Prostate gland (tissue), 2 donors: Measurements from ENCODE around the gene NPTXR. TPM values are rescaled to one million over a fixed set of nuclear protein-coding genes. Genes with fewer than 3 reads are reported as not detected.

Source experiments
- DNase-seq: peaks from one replicate; pipeline ENCODE4 v3.0.0-alpha.2; 2019; ENCODE audit warnings: low spot score
- H3K27ac ChIP-seq, 2 donors: fragments of 200-600 bp; sonication (generic); 2 replicates each; pipeline ENCODE4 v1.5.1; 2017 to 2019
- H3K27me3 ChIP-seq: fragments of 200-600 bp; sonication (generic); replicated peaks from 2 replicates; pipeline ENCODE4 v1.5.1; 2019; ENCODE audit not compliant: insufficient read depth
- H3K36me3 ChIP-seq, 2 donors: fragments of 200-600 bp; sonication (generic); 1 replicate in 1 of 2; 2 replicates in 1 of 2; pipeline versions ENCODE4 v1.5.1 to v1.8.1; 2017 to 2019
- H3K4me1 ChIP-seq: fragments of 200-600 bp; sonication (generic); replicated peaks from 2 replicates; pipeline ENCODE4 v1.5.1; 2019
- H3K4me3 ChIP-seq, 2 donors: fragments of 200-600 bp; sonication (generic); 2 replicates each; pipeline ENCODE4 v1.5.1; 2017 to 2019
- H3K9me3 ChIP-seq: fragments of 200-600 bp; sonication (generic); 2 replicates; pipeline ENCODE4 v1.5.1; 2017
- CTCF ChIP-seq, 4 experiments: fragments of 200-600 bp in 2 of 4; fragments of 450-650 bp in 2 of 4; sonication (generic) in 2 of 4; IDR thresholded peaks; 1 replicate in 3 of 4; 2 replicates in 1 of 4; pipeline ENCODE4 v1.5.1; 2016 to 2019; ENCODE audit warnings: antibody characterized with exemption in 4 of 4, mild to moderate bottlenecking in 2 of 4, moderate library complexity in 2 of 4
- POLR2A ChIP-seq: fragments of 450-650 bp; IDR thresholded peaks from one replicate; pipeline ENCODE4 v1.6.1; 2016; ENCODE audit warnings: antibody characterized with exemption, mild to moderate bottlenecking
- POLR2AphosphoS5 ChIP-seq: sonication (generic); formaldehyde crosslinking; IDR thresholded peaks from one replicate; pipeline ENCODE4 v1.6.1; 2017; ENCODE audit warnings: antibody characterized with exemption
- WGBS: methylation state at CpG from one replicate; pipeline ENCODE4 v1.1.5; 2018; 5-methylcytosine and 5-hydroxymethylcytosine counted together
- intact Hi-C: fragments of 100-400 bp; cut with DNase I; formaldehyde crosslinking; loops from one replicate; pipeline ENCODE4 v1.14.2; 2022
- total RNA-seq, 2 donors: library from RNA; depleted of rRNA; stranded (reverse); fragments of >200 nt; gene quantifications; one replicate each; pipeline ENCODE4 v1.1.0, GENCODE V29; 2016

Gene NPTXR
- total RNA-seq, 2 donors from 2014 or later: 12.6 to 36.2 TPM

DNA sequence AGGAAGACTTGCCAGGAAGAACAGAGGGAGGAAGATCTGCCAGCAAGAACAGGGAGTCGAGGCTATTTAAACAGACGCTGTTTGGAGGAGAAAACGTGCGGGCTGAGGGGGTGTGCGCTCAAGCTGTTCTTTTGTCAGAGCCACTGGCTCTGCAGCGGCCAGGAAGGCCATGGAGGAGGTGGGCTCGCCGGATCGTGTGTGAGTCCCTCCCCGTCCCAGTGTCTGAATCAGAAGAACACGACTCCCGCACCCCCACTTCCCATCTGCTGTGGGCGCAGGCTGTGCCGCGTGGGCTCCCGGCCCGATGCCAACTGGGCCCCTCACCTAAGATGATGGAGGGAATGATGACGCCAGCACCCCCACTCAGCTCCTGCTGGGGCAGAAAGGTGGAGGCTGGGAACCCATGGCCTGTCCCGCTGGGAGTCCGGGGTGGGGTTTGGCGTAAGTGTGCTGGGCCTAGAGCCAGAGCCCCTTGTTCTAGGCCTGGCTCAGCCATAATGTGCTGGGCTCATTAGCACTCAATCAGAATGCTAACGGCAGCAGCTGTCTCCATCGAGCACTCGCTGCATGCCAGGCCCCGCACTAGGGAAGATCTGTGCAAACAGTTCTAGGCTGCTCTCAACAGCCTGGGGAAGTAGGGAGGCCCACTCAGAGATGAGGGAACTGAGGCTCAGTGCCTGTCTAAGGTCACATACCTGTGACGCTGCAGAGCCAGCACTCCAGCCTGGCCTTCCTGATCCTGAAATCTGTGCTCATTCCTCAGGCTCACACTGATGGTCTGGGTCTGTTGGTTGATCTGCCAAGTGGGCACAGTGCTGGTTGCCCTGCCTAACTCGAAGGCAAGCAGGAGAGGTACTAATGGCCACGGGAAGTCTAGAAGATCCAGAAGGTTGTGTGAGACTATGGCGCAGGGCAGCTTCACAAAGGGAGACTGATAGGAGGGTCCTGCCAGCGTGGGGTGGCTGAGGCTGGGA lies 11.5 kb downstream of the NPTXR start:
- TF ChIP-seq POLR2A: no peak
- TF ChIP-seq POLR2AphosphoS5: no peak
- TF ChIP-seq CTCF (IDR thresholded peaks at IDR 0.05): no peak
- WGBS: 78% methylated on average over 23 of the region's 30 CpGs
- H3K4me1 ChIP-seq: no peaks in the 10 kb centered on the region
- H3K27me3 ChIP-seq: no peaks in the 10 kb centered on the region
- H3K4me3 ChIP-seq: no peak overlapping the region
- H3K9me3 ChIP-seq: no peaks in the 10 kb centered on the region
- intact Hi-C loops: no loop called here
- no peaks in the 10 kb centered on the region for H3K36me3 ChIP-seq
- H3K27ac ChIP-seq: no peak overlapping the region
- DNase-seq: no peak

GRCh38 chr22:38831166-38831945 lies 12.5 kb downstream of the NPTXR start:
- intact Hi-C loops: no loop called here
- Histone ChIP-seq H3K36me3 (no peaks in the 10 kb centered on the region), H3K9me3 (no peaks in the 10 kb centered on the region), H3K4me1 (no peaks in the 10 kb centered on the region), H3K27ac (no peak overlapping the region), H3K4me3 (no peak overlapping the region), H3K27me3 (no peaks in the 10 kb centered on the region)
- DNase-seq: no peak
- TF ChIP-seq POLR2AphosphoS5 (no peak), POLR2A (no peak), CTCF (IDR thresholded peaks at IDR 0.05) (no peak)
- 92% methylated on average over 16 of the region's 16 CpGs for WGBS

DNA sequence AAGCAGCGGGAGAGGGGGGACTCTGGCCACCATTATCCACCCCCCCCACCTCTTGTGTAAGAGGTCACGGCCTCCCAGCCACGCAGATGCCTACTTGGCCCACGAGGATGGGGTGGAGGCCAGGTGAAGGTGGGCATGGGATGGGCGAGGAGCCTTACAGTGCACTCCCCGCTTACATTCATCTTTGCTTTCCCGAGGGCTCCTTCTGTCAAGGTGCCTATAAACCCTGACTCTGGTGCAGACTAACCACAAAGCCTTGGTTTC lies 13.1 kb downstream of the NPTXR start:
- H3K4me3 ChIP-seq: no peak overlapping the region
- H3K9me3 ChIP-seq: no peaks in the 10 kb centered on the region
- 89% methylated on average over 7 of the region's 7 CpGs for WGBS
- no peaks in the 10 kb centered on the region for H3K27me3 ChIP-seq
- H3K4me1 ChIP-seq: no peaks in the 10 kb centered on the region
- H3K27ac ChIP-seq: no peak overlapping the region
- no peaks in the 10 kb centered on the region for H3K36me3 ChIP-seq
- TF ChIP-seq POLR2AphosphoS5: no peak
- TF ChIP-seq CTCF (IDR thresholded peaks at IDR 0.05): no peak
- no peak for TF ChIP-seq POLR2A
- intact Hi-C loops: no loop called here
- DNase-seq: no peak

DNA sequence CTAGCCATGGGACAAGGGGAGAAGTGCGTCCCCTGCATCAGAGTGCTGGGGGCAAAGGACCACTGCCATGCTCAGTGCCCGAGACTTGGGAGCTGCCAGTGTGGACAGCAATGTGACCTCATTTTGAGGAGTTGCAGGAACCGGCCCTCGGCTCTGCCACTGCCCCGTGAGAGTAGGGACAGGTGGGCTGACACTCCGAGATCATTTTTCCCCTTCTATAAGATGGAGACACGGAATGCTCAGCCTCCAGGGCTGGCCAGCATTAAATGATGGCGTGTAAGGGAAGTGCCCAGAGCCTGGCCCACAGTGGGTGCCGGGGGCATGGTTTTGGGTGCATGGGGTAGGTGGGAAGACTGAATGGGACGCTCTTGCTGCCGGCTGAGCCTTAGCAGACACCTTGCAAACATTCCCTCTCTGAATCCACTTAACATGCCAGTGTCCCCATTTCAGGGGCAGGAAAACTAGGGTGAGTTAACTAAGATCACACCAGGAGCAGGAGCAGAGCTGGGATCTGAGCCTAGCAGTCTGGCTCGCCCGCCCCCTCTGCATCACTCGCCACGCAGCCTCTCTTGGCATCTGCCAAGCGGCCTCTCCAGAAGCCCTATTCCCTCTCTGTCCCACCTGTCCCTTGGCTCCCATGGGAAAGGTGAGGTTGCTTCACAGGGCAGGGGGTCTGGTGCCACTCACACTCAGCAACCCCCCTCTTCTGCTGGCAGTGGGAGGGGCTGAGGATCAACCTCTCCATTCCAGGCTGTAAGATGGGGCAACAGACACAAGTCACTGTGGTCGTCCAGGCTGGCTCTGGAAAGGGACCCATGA lies 13.6 kb downstream of the NPTXR start:
- no peak overlapping the region for H3K27ac ChIP-seq
- no peak overlapping the region for H3K4me3 ChIP-seq
- H3K9me3 ChIP-seq: no peaks in the 10 kb centered on the region
- DNase-seq: no peak
- no peaks in the 10 kb centered on the region for H3K36me3 ChIP-seq
- TF ChIP-seq POLR2A: no peak
- H3K27me3 ChIP-seq: no peaks in the 10 kb centered on the region
- no peaks in the 10 kb centered on the region for H3K4me1 ChIP-seq
- intact Hi-C loops: no loop called here
- WGBS: 87% methylated on average over 17 of the region's 17 CpGs

DNA sequence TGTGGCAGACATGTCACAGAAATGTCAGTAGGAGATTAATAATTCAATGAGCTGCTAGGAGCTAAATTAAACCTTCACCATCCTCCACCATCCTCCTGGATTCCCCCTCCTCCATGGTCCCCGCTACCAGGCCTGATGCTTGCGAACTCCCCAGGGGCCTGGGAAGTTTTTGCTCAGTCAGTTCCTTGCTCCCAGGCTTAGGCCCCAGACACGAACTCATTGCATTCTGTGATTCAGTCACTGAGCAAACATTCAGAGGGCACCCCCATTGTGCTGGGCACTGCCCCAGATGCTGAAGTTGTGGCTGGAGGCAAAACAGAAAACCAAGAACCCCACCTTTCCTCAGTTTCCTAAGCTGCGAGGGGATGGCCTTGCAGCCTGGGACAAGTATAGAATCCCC lies 14.3 kb downstream of the NPTXR start:
- intact Hi-C loops: no loop called here
- no peak overlapping the region for H3K27ac ChIP-seq
- no peaks in the 10 kb centered on the region for H3K4me1 ChIP-seq
- no peak for TF ChIP-seq POLR2A
- no peak for TF ChIP-seq CTCF (IDR thresholded peaks at IDR 0.05)
- no peak for TF ChIP-seq POLR2AphosphoS5
- no peak overlapping the region for H3K4me3 ChIP-seq
- H3K27me3 ChIP-seq: no peaks in the 10 kb centered on the region
- no peak for DNase-seq
- no peaks in the 10 kb centered on the region for H3K9me3 ChIP-seq
- 92% methylated on average over 4 of the region's 4 CpGs for WGBS
- no peaks in the 10 kb centered on the region for H3K36me3 ChIP-seq
